ENCODE data around the gene PLXNA1.

Gene PLXNA1

DNA sequence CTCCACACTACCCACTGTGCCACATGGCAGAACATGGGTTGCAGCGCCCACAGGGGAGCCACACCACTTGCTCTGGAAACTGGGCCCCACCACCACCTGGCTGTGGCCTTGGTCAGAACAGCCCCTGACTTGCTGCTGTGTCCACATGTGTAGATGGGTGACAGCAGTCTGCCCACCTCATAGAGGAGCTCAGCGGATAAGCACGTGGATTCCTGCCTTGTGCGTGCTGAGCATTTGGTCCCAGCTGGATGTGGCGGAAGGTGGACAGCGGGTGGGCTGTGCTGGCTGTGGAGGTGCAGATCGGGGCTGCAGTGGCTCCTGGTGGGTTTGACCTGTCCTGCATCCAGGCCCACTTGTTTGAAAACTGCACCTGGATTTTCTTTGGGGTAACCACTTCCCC lies 6.0 kb upstream of the PLXNA1 start:
- no peak for DNase-seq (ENCODE audit: extremely low read depth, low read depth)
- no peak for TF ChIP-seq CTCF (IDR thresholded peaks at IDR 0.05; ENCODE audit: low read depth, low read length)

DNA sequence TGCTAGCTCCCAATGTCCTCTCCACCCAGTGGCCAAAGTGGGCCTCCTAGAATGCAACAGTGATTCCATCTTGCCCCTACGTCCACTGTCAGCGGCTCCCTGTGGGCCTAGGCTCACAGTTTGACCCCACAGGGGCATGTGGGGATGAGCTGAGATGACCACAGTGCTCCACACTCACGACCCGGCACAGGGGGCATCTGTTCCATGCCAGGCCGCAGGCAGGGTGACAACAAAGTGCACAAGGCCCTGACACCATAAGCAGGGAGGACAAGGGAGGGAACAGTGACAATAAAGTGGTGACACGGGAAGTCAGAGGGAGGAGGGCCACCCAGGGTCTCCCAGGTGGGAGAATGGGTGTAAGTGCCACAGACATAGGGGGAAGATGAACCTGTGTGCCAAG lies 5.1 kb upstream of the PLXNA1 start:
- no peak for DNase-seq (ENCODE audit: extremely low read depth, low read depth)
- TF ChIP-seq CTCF (IDR thresholded peaks at IDR 0.05; ENCODE audit: low read depth, low read length): no peak

GRCh38 chr3:126978291-126978690 lies 4.6 kb upstream of the PLXNA1 start:
- no peak for TF ChIP-seq CTCF (IDR thresholded peaks at IDR 0.05; ENCODE audit: low read depth, low read length)
- DNase-seq (ENCODE audit: extremely low read depth, low read depth): no peak

DNA sequence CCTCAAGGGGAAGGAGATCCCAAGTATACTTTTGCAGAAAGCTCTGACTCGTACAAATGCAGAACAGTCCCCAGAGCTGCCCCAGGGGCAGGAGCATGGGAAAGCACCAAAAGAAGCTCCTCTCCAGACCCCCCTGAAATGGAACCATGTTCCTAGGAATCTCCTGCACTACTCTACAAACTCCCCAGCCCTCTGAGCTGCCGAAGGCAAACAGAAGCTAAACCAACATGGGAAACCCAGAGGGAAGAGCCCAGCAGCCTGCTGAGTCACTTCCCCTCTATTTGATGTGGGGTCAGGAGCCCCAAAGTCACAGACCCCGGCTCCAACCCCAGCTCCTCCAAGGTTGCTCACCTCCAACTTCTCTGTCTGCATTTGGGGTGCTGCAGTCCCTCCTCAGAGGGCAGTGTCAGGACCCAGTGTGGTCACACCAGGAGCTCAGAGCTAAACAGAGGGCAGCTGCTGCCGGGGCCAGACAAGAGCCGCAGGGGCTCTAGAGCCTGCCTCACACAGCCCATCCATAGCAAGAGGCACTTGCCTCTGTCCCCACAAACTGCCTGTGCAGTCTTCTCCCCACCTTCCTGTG lies 3.8 kb upstream of the PLXNA1 start:
- no peak for DNase-seq (ENCODE audit: extremely low read depth, low read depth)
- no peak for TF ChIP-seq CTCF (IDR thresholded peaks at IDR 0.05; ENCODE audit: low read depth, low read length)

DNA sequence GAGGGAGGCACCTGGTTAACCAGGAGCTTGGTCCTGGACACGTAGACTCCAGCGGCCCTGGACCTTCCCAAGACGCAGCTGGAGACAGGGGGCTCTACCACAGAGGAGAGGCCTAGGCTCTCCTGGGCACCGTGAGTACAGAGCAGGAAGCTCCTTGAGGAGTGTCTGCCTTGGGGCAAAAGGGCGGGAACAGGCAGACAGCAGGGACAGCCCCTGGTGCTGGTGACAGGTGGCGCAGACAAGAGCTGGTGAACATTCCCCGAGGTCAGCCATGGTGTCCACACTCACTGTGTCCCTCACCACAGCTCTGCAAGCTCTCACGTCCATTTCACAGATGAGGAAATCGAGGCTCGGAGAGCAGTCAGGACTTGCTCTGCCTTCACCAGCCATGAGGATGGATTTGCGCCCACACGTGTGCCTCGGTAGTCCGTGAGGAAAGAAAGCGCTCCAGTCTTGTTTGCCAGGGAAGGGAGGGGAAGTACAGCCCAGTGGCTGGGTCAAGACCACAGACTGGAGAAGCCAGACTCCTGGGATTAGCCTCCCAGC lies 2.6 kb upstream of the PLXNA1 start:
- TF ChIP-seq CTCF (IDR thresholded peaks at IDR 0.05; ENCODE audit: low read depth, low read length): no peak
- DNase-seq (ENCODE audit: extremely low read depth, low read depth): no peak

DNA sequence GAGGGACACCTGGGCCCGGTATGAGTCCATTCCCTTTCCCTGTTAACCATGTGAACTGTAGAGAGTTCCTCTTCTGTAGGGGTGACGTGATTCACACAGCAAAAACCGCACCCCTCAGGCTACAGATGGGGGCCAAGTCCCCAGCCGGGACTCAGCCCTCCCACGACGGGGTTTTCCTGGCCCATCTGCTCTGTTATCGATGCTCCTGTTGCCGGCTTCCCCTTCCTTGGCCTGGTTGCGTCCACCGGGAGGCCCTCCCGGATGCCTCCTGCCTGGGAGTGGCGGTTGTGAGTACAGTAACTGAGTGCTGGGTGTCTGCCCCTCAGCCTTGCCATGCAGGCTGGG lies 817 bp upstream of the PLXNA1 start:
- no peak for TF ChIP-seq CTCF (IDR thresholded peaks at IDR 0.05; ENCODE audit: low read depth, low read length)
- DNase-seq (ENCODE audit: extremely low read depth, low read depth): no peak

GRCh38 chr3:126983276-126983652 lies 349 bp downstream of the PLXNA1 start:
- DNase-seq (ENCODE audit: extremely low read depth, low read depth): no peak

More at GRCh38 chr3:126983276-126983652, 349 bp downstream of the PLXNA1 start:
- TF ChIP-seq CTCF (IDR thresholded peaks at IDR 0.05; ENCODE audit: low read depth, low read length): no peak
